ENCODE measurements around the gene NUMB. TPM values are rescaled to one million over a fixed set of nuclear protein-coding genes. Genes with fewer than 3 reads are reported as not detected.

Gene NUMB
- polyA plus RNA-seq, 1 donor from 2014 or later, result 11.5 TPM

DNA sequence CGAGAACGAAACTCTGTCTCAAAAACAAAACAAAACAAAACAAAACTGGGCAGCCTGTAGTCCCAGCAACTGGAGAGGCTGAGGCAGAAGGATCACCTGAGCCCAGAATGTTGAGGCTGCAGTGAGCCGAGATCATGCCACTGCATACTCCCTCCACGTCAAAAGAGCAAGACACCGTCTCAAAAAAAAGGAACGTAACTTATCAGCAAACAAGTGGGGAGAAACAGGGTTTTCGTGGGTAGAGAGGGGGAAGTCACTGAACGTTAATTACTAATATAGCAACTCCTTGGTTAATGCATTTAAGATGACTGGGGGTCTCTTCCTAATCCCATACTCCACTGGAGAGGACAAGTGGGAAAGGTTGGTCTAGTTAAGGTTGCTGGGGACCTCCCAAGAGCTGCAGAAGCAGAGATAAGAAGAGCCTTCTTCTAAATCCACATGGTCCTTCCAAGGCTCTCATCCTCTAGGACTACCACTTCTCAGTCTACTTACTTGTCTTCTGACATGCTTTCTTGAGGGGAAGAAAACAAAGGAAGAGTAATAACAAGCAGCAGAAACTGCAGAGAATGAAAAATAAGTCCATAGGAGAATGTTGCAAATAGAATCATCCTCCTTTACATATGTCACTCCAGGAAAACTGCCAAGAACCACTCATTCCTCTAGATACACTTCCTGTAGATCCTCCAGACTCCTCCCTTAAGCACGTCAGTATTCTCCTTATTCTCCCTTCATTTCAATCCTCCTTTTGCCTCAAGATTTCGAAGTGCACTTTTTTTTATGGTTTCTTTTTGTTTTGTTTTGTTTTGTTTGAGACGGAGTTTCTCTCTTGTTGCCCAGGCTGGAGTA is 5.8 kb downstream of the NUMB start:
- H4K20me1 ChIP-seq (ENCODE audit: insufficient read depth), result no peaks in the 10 kb centered on the region
- no peaks in the 10 kb centered on the region for H3K9me2 ChIP-seq (ENCODE audit: insufficient read depth, low read length)
- H3F3A ChIP-seq (ENCODE audit: insufficient read depth, low read length, poor library complexity, severe bottlenecking), result no peaks in the 10 kb centered on the region
- H3K4me3 ChIP-seq (ENCODE audit: low read length), result no peak overlapping the region
- H3K9me3 ChIP-seq (ENCODE audit: low read length), result no peaks in the 10 kb centered on the region
- H3K36me3 ChIP-seq (ENCODE audit: insufficient read depth, low read length), result no peaks in the 10 kb centered on the region
- H3K27ac ChIP-seq (ENCODE audit: low read length), result no peak overlapping the region
- H3K4me2 ChIP-seq (ENCODE audit: low read length), result no peak overlapping the region
- TF ChIP-seq SMC3 (conservative IDR thresholded peaks at IDR 0.05; ENCODE audit: poor library complexity), result no peak
- no peak for TF ChIP-seq EP300 (conservative IDR thresholded peaks at IDR 0.05; ENCODE audit: poor library complexity, severe bottlenecking)
- TF ChIP-seq REST (IDR thresholded peaks at IDR 0.05; ENCODE audit: borderline replicate concordance), result no peak
- TF ChIP-seq TAF1 (IDR thresholded peaks at IDR 0.05; ENCODE audit: low read depth), result no peak
- TF ChIP-seq RAD21 (conservative IDR thresholded peaks at IDR 0.05), result no peak
- no peak for TF ChIP-seq POLR2AphosphoS5 (IDR thresholded peaks at IDR 0.05)
- TF ChIP-seq EZH2 (IDR thresholded peaks at IDR 0.05; ENCODE audit: borderline replicate concordance, insufficient read depth, low read length, poor library complexity, severe bottlenecking), result no peak
- no peak for TF ChIP-seq MXI1 (conservative IDR thresholded peaks at IDR 0.05; ENCODE audit: poor library complexity, severe bottlenecking)
- TF ChIP-seq, protein P1, sequence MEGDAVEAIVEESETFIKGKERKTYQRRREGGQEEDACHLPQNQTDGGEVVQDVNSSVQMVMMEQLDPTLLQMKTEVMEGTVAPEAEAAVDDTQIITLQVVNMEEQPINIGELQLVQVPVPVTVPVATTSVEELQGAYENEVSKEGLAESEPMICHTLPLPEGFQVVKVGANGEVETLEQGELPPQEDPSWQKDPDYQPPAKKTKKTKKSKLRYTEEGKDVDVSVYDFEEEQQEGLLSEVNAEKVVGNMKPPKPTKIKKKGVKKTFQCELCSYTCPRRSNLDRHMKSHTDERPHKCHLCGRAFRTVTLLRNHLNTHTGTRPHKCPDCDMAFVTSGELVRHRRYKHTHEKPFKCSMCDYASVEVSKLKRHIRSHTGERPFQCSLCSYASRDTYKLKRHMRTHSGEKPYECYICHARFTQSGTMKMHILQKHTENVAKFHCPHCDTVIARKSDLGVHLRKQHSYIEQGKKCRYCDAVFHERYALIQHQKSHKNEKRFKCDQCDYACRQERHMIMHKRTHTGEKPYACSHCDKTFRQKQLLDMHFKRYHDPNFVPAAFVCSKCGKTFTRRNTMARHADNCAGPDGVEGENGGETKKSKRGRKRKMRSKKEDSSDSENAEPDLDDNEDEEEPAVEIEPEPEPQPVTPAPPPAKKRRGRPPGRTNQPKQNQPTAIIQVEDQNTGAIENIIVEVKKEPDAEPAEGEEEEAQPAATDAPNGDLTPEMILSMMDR (IDR thresholded peaks at IDR 0.05; ENCODE audit: poor library complexity, severe bottlenecking), result no peak
- no peak overlapping the region for H3K9ac ChIP-seq (ENCODE audit: low read length)
- H3K79me2 ChIP-seq (replicated peaks; ENCODE audit: insufficient read depth, low read length), result peaks cover 57% of the 10 kb centered on the region
- no peaks in the 10 kb centered on the region for H3K27me3 ChIP-seq (ENCODE audit: insufficient read depth, low read depth, low read length)
- no peak overlapping the region for H2AFZ ChIP-seq (ENCODE audit: low read depth, low read length)

GRCh38 chr14:73443758-73444157 is 14.6 kb downstream of the NUMB start:
- H3F3A ChIP-seq (ENCODE audit: insufficient read depth, low read length, poor library complexity, severe bottlenecking), result no peaks in the 10 kb centered on the region
- TF ChIP-seq MXI1 (conservative IDR thresholded peaks at IDR 0.05; ENCODE audit: poor library complexity, severe bottlenecking) (no peak), EZH2 (IDR thresholded peaks at IDR 0.05; ENCODE audit: borderline replicate concordance, insufficient read depth, low read length, poor library complexity, severe bottlenecking) (no peak)
- peaks cover 14% of the 10 kb centered on the region for H3K79me2 ChIP-seq (replicated peaks; ENCODE audit: insufficient read depth, low read length)
- no peak overlapping the region for H3K9ac ChIP-seq (ENCODE audit: low read length)
- H3K4me3 ChIP-seq (ENCODE audit: low read length), result no peak overlapping the region
- no peaks in the 10 kb centered on the region for H3K9me3 ChIP-seq (ENCODE audit: low read length)
- no peaks in the 10 kb centered on the region for H4K20me1 ChIP-seq (ENCODE audit: insufficient read depth)
- no peak overlapping the region for H2AFZ ChIP-seq (ENCODE audit: low read depth, low read length)
- H3K4me2 ChIP-seq (ENCODE audit: low read length), result no peak overlapping the region
- no peak overlapping the region for H3K27ac ChIP-seq (ENCODE audit: low read length)
- H3K36me3 ChIP-seq (ENCODE audit: insufficient read depth, low read length), result no peaks in the 10 kb centered on the region
- H3K9me2 ChIP-seq (ENCODE audit: insufficient read depth, low read length), result no peaks in the 10 kb centered on the region
- no peaks in the 10 kb centered on the region for H3K27me3 ChIP-seq (ENCODE audit: insufficient read depth, low read depth, low read length)
